Measurements from ENCODE around the gene GNG4. TPM values are rescaled to one million over a fixed set of nuclear protein-coding genes. Genes with fewer than 3 reads are reported as not detected.

GNG4 gene
- total and polyA plus RNA-seq, 5 donors from 2014 or later: not detected

GRCh38 chr1:235617808-235618207, 31.8 kb downstream of the GNG4 start:
- no peaks in the 10 kb centered on the region for H3K9me3 Mint-ChIP-seq

GRCh38 chr1:235617140-235617539, 32.4 kb downstream of the GNG4 start:
- no peak overlapping the region for H3K27ac ChIP-seq (ENCODE audit: insufficient read depth, low read length, poor library complexity, severe bottlenecking)
- no peaks in the 10 kb centered on the region for H3K9me3 Mint-ChIP-seq
- no peaks in the 10 kb centered on the region for H3K4me1 Mint-ChIP-seq
- no peaks in the 10 kb centered on the region for H3K27me3 Mint-ChIP-seq
- H3K36me3 ChIP-seq (ENCODE audit: control insufficient read depth, insufficient read depth, low read length): no peaks in the 10 kb centered on the region
- H3K9me3 ChIP-seq (ENCODE audit: control insufficient read depth in 2 of 2, low read length in 2 of 2): no peaks in the 10 kb centered on the region
- no peak overlapping the region for H3K4me3 ChIP-seq (ENCODE audit: low read depth, low read length)
- H3K36me3 Mint-ChIP-seq: no peaks in the 10 kb centered on the region
- no peak for DNase-seq
- no peak overlapping the region for H3K4me3 Mint-ChIP-seq
- no peaks in the 10 kb centered on the region for H3K27me3 ChIP-seq (ENCODE audit: control insufficient read depth, insufficient read depth, low read length)
- H3K4me1 ChIP-seq (ENCODE audit: control insufficient read depth, insufficient read depth, low read length, poor library complexity, severe bottlenecking): no peaks in the 10 kb centered on the region
- ATAC-seq (ENCODE audit: low read depth in 2 of 2): no peak
- no peak overlapping the region for H3K27ac Mint-ChIP-seq

More at GRCh38 chr1:235617808-235618207, 31.8 kb downstream of the GNG4 start:
- Histone ChIP-seq H3K27me3 (ENCODE audit: control insufficient read depth, insufficient read depth, low read length) (no peaks in the 10 kb centered on the region), H3K36me3 (ENCODE audit: control insufficient read depth, insufficient read depth, low read length) (no peaks in the 10 kb centered on the region), H3K27ac (ENCODE audit: insufficient read depth, low read length, poor library complexity, severe bottlenecking) (no peak overlapping the region), H3K4me1 (ENCODE audit: control insufficient read depth, insufficient read depth, low read length, poor library complexity, severe bottlenecking) (no peaks in the 10 kb centered on the region), H3K9me3 (ENCODE audit: control insufficient read depth in 2 of 2, low read length in 2 of 2) (no peaks in the 10 kb centered on the region), H3K4me3 (ENCODE audit: low read depth, low read length) (no peak overlapping the region)
- Mint-ChIP-seq H3K4me1 (no peaks in the 10 kb centered on the region), H3K27me3 (no peaks in the 10 kb centered on the region), H3K36me3 (no peaks in the 10 kb centered on the region), H3K27ac (no peak overlapping the region), H3K4me3 (no peak overlapping the region)
- ATAC-seq (ENCODE audit: low read depth in 2 of 2): no peak
- DNase-seq: no peak

GRCh38 chr1:235614442-235614954, 35.1 kb downstream of the GNG4 start:
- Histone ChIP-seq H3K4me3 (ENCODE audit: low read depth, low read length) (no peak overlapping the region), H3K4me1 (ENCODE audit: control insufficient read depth, insufficient read depth, low read length, poor library complexity, severe bottlenecking) (no peaks in the 10 kb centered on the region), H3K9me3 (ENCODE audit: control insufficient read depth in 2 of 2, low read length in 2 of 2) (no peaks in the 10 kb centered on the region), H3K36me3 (ENCODE audit: control insufficient read depth, insufficient read depth, low read length) (no peaks in the 10 kb centered on the region), H3K27me3 (ENCODE audit: control insufficient read depth, insufficient read depth, low read length) (no peaks in the 10 kb centered on the region), H3K27ac (ENCODE audit: insufficient read depth, low read length, poor library complexity, severe bottlenecking) (no peak overlapping the region)
- DNase-seq: no peak
- H3K4me1 Mint-ChIP-seq: no peaks in the 10 kb centered on the region
- no peak overlapping the region for H3K27ac Mint-ChIP-seq
- no peak for ATAC-seq (ENCODE audit: low read depth in 2 of 2)
- H3K36me3 Mint-ChIP-seq: no peaks in the 10 kb centered on the region
- H3K27me3 Mint-ChIP-seq: peaks cover 6% of the 10 kb centered on the region
- H3K9me3 Mint-ChIP-seq: no peaks in the 10 kb centered on the region
- H3K4me3 Mint-ChIP-seq: no peak overlapping the region

GRCh38 chr1:235613602-235614001, 36.0 kb downstream of the GNG4 start:
- Histone ChIP-seq H3K36me3 (ENCODE audit: control insufficient read depth, insufficient read depth, low read length) (no peaks in the 10 kb centered on the region), H3K27me3 (ENCODE audit: control insufficient read depth, insufficient read depth, low read length) (no peaks in the 10 kb centered on the region), H3K4me1 (ENCODE audit: control insufficient read depth, insufficient read depth, low read length, poor library complexity, severe bottlenecking) (no peaks in the 10 kb centered on the region), H3K9me3 (ENCODE audit: control insufficient read depth in 2 of 2, low read length in 2 of 2) (no peaks in the 10 kb centered on the region), H3K27ac (ENCODE audit: insufficient read depth, low read length, poor library complexity, severe bottlenecking) (no peak overlapping the region), H3K4me3 (ENCODE audit: low read depth, low read length) (no peak overlapping the region)
- no peak overlapping the region for H3K27ac Mint-ChIP-seq
- no peak overlapping the region for H3K4me3 Mint-ChIP-seq
- ATAC-seq (ENCODE audit: low read depth in 2 of 2) (no peak), DNase-seq (no peak)
- H3K36me3 Mint-ChIP-seq: no peaks in the 10 kb centered on the region
- H3K27me3 Mint-ChIP-seq: peaks cover 6% of the 10 kb centered on the region
- no peaks in the 10 kb centered on the region for H3K9me3 Mint-ChIP-seq
- H3K4me1 Mint-ChIP-seq: no peaks in the 10 kb centered on the region

- ATAC-seq (ENCODE audit: low read depth in 2 of 2) (no peak), DNase-seq (no peak)
- no peaks in the 10 kb centered on the region for H3K27me3 ChIP-seq (ENCODE audit: control insufficient read depth, insufficient read depth, low read length)
- no peaks in the 10 kb centered on the region for H3K9me3 Mint-ChIP-seq
- no peaks in the 10 kb centered on the region for H3K36me3 Mint-ChIP-seq
- H3K27me3 Mint-ChIP-seq: peaks cover 6% of the 10 kb centered on the region
- no peaks in the 10 kb centered on the region for H3K4me1 Mint-ChIP-seq
- H3K27ac Mint-ChIP-seq: no peak overlapping the region
- H3K4me1 ChIP-seq (ENCODE audit: control insufficient read depth, insufficient read depth, low read length, poor library complexity, severe bottlenecking): no peaks in the 10 kb centered on the region
- H3K4me3 ChIP-seq (ENCODE audit: low read depth, low read length): no peak overlapping the region
- no peak overlapping the region for H3K4me3 Mint-ChIP-seq
- H3K36me3 ChIP-seq (ENCODE audit: control insufficient read depth, insufficient read depth, low read length): no peaks in the 10 kb centered on the region
- no peaks in the 10 kb centered on the region for H3K9me3 ChIP-seq (ENCODE audit: control insufficient read depth in 2 of 2, low read length in 2 of 2)
- no peak overlapping the region for H3K27ac ChIP-seq (ENCODE audit: insufficient read depth, low read length, poor library complexity, severe bottlenecking)
Observed at GRCh38 chr1:235612761-235613160, 36.8 kb downstream of the GNG4 start.

GRCh38 chr1:235610157-235610556, 39.4 kb downstream of the GNG4 start:
- Mint-ChIP-seq H3K4me1 (no peaks in the 10 kb centered on the region), H3K9me3 (no peaks in the 10 kb centered on the region), H3K27ac (no peak overlapping the region), H3K4me3 (no peak overlapping the region), H3K27me3 (peaks cover 6% of the 10 kb centered on the region), H3K36me3 (no peaks in the 10 kb centered on the region)
- ATAC-seq (ENCODE audit: low read depth in 2 of 2) (no peak), DNase-seq (no peak)
- H3K27ac ChIP-seq (ENCODE audit: insufficient read depth, low read length, poor library complexity, severe bottlenecking): no peak overlapping the region
- H3K9me3 ChIP-seq (ENCODE audit: control insufficient read depth in 2 of 2, low read length in 2 of 2): no peaks in the 10 kb centered on the region
- H3K4me1 ChIP-seq (ENCODE audit: control insufficient read depth, insufficient read depth, low read length, poor library complexity, severe bottlenecking): no peaks in the 10 kb centered on the region
- H3K4me3 ChIP-seq (ENCODE audit: low read depth, low read length): no peak overlapping the region
- no peaks in the 10 kb centered on the region for H3K27me3 ChIP-seq (ENCODE audit: control insufficient read depth, insufficient read depth, low read length)
- H3K36me3 ChIP-seq (ENCODE audit: control insufficient read depth, insufficient read depth, low read length): no peaks in the 10 kb centered on the region

GRCh38 chr1:235608278-235608677, 41.3 kb downstream of the GNG4 start:
- no peaks in the 10 kb centered on the region for H3K9me3 Mint-ChIP-seq
- ATAC-seq (ENCODE audit: low read depth in 2 of 2): no peak
- no peak overlapping the region for H3K4me3 Mint-ChIP-seq
- no peak for DNase-seq
- Histone ChIP-seq H3K36me3 (ENCODE audit: control insufficient read depth, insufficient read depth, low read length) (no peaks in the 10 kb centered on the region), H3K4me3 (ENCODE audit: low read depth, low read length) (no peak overlapping the region), H3K4me1 (ENCODE audit: control insufficient read depth, insufficient read depth, low read length, poor library complexity, severe bottlenecking) (no peaks in the 10 kb centered on the region), H3K27me3 (ENCODE audit: control insufficient read depth, insufficient read depth, low read length) (no peaks in the 10 kb centered on the region), H3K9me3 (ENCODE audit: control insufficient read depth in 2 of 2, low read length in 2 of 2) (no peaks in the 10 kb centered on the region), H3K27ac (ENCODE audit: insufficient read depth, low read length, poor library complexity, severe bottlenecking) (no peak overlapping the region)
- H3K27ac Mint-ChIP-seq: no peak overlapping the region
- peaks cover 6% of the 10 kb centered on the region for H3K27me3 Mint-ChIP-seq
- no peaks in the 10 kb centered on the region for H3K4me1 Mint-ChIP-seq
- H3K36me3 Mint-ChIP-seq: no peaks in the 10 kb centered on the region

GRCh38 chr1:235607284-235607683, 42.3 kb downstream of the GNG4 start:
- H3K27me3 ChIP-seq (ENCODE audit: control insufficient read depth, insufficient read depth, low read length): no peaks in the 10 kb centered on the region
- no peak overlapping the region for H3K27ac Mint-ChIP-seq
- H3K4me3 Mint-ChIP-seq: no peak overlapping the region
- no peaks in the 10 kb centered on the region for H3K36me3 ChIP-seq (ENCODE audit: control insufficient read depth, insufficient read depth, low read length)
- DNase-seq (no peak), ATAC-seq (ENCODE audit: low read depth in 2 of 2) (no peak)
- H3K4me1 ChIP-seq (ENCODE audit: control insufficient read depth, insufficient read depth, low read length, poor library complexity, severe bottlenecking): no peaks in the 10 kb centered on the region
- H3K27ac ChIP-seq (ENCODE audit: insufficient read depth, low read length, poor library complexity, severe bottlenecking): no peak overlapping the region
- H3K36me3 Mint-ChIP-seq: no peaks in the 10 kb centered on the region
- H3K9me3 ChIP-seq (ENCODE audit: control insufficient read depth in 2 of 2, low read length in 2 of 2): no peaks in the 10 kb centered on the region
- no peaks in the 10 kb centered on the region for H3K4me1 Mint-ChIP-seq
- no peaks in the 10 kb centered on the region for H3K9me3 Mint-ChIP-seq
- H3K4me3 ChIP-seq (ENCODE audit: low read depth, low read length): no peak overlapping the region
- peaks cover 6% of the 10 kb centered on the region for H3K27me3 Mint-ChIP-seq

Data from CD4-positive, CD25-positive, alpha-beta regulatory T cell (primary cell).